MV-4-11 (cell line): ENCODE measurements around the gene NMRK2.
"Not testable (repeated sequence)": the region's sequence is repeated elsewhere in the genome, so short reads cannot be mapped to it uniquely, and the experiment has no call there.

Experiments
- DNase-seq: peaks from one replicate; lab custom pipeline; 2025; lab: John Stamatoyannopoulos, UW

NMRK2 gene

DNA sequence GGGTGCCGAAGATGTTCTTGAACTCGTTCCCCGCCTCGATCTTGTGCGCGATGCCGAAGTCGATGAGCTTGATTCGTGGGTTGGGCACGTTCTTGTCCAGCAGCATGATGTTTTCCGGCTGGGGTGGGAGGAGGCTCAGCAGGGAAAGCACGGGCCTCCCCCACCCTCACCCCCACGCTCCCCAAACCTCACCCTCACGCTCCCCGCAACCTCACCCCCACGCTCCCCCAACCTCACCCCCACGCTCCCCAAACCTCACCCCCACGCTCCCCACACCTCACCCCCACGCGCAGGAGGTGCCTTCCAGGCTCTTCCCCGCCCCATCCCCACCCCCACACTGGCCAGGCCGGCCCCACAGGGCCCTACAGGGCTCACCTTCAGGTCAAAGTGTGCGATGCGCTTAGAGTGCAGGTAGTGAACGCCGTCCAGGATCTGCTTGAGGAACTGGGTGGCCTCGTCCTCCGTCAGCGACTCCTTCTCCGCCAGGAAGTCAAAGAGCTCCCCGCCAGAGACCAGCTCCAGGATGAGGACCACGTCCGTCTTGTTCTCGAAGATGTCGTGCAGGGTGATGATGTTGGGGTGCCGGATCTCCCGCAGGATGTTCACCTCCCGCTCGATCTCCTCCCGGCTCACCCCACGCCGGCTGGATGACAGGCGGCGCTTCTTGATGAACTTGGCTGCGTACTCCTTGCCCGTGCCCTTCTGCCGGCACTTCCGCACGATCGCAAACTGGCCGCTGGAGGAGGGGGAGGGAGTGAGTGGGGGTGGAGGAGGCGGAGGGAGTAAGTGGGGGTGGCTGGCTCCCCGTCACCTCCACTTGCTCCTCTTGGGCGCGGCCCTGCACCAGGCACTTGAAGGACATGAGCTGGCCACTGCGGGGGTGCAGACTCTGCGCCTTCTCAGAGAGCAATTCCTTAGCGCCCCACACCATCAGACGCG is 31.7 kb downstream of the NMRK2 start:
- no peak for DNase-seq

DNA sequence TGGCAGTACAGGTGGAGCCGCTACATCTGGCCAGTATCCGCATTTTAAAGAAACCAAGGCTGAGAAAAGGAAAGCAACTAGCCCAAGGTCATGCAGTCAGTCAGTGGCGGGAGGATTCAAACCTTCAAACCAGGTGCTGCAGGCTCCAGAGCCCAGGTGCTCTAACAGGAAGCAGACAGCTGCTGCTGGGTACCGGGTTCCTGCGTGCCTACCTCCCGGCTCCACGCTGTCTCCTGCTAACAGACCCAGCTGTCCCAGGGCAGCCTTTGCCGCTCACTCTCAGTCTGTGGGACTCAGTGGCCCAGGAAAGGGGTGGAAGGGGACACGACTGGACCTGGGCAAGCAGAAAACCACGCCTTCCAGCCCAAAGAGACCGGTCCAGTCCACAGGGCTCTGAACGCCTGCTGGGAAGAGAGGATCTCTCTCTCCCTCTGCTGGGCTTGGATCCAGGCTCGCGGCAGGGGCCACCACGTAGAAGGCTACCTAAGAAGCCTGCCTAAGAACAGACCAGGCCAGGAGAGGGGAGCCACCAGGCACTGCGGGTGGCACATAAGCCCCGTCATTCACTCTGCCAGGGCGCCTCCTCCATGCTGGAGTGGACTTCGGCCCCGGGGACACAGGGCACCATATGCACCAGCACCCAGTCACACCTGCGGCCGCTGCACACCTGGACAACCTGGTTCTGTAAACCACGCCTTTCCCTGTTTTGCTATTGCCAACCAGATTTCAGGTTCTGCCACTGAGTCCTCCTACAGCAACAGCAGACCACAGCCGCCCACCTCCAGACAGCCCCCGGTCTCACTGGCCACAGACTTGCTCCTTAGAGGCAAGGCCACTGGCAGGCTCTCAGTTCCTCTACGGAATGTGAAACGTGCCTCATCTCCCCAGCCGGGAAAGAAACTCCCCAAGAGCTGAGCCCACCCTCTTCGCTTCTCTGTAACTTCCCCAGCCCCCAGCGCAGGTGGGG is 33.5 kb downstream of the NMRK2 start:
- no peak for DNase-seq

DNA sequence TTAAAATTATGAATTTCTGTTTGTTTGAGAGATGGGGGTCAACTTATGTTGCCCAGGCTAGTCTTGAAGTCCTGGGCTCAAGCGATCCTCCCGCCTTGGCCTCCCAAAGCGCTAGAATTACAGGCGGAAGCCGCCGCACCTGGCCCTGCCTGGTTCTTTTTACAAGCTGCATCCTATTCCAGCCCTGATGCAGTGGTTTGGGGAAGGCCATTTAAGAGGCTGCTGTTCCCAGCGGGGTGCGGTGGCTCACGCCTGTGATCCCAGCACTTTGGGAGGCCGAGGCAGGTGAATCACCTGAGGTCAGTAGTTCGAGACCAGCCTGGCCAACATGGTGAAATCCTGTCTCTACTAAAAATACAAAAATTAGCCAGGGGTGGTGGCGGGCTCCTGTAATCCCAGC is 35.1 kb downstream of the NMRK2 start:
- DNase-seq = not testable (repeated sequence)

DNA sequence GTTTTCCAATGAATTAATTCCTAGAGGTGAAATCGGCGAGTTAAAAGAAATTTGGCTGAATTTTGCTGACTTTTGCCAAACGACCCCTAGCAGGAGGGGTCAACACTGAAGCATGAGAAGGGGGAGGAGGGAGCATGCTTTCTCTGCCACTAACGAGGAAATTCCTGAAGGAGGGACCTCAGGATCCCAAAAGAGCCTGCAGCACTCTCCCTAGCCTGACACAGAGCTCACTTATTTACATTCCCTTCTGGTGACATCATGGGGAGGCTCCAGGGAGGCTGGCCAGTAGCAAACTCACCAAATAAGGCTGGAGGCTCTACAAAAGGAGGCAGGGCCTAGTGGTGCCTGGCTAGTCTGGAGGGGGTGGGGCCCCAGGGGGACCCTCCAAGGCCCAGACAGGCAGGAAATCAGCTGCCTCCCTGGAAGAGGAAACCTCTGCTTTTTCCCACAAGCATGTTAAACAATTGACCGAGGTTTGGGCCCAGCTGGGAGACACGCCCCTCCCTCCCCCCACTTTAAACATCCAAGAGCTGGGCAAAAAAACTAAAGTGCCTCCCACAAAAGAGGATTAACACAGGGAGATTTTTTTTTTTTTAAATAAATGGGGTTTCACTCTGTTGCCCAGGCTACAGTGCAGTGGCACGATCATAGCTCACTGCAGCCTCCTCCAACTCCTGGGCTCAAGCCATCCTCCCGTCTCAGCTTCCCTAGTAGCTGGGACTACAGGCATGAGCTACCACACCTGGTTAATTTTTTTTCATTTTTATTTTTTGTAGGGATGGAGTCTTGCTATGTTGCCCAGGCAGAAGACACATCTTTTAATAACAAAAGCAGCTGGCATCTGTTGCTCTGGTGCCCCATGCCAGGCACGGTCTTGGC is 35.9 kb downstream of the NMRK2 start:
- peak; percentile 26 for DNase-seq

DNA sequence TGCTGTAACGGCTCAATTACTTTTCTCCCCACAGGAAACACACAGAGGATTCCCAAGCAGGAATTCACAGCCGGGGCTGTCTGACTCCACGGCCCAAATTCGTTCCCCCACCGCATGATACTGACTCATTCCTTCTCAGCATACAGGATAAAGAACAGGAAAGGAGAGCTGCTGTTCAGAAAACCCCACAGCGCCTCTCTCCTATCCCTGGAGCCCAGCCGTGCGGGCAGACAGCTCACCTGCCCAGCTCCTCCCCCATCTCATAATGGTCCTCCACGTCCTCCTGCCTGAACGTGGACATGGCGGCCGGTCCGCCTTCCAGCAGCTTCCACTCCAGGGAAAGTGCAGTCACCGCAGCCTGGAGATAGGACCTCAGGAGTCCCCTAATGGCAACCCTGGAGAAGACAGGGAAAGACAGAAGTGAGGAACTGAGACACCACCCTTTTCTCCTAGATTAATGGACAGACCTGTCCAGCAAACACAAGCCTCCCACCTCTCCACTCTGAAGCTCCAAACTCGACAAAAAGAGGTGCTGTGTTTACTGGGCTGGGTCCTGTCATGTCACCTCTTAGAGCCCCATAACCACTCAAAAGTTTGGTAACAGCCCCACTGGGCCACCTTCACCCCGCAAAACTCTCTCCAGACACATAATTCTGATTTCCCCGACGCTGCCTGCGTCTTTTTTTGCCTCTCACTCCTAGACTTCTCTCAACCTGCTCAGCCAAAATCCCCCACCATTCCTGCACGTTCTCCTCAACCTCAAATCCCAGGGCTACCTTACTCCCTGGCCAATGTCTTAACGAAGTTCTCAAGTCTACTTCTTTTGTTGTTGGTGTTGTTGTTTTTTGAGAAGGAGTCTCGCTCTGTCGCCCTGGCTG is 36.8 kb downstream of the NMRK2 start:
- DNase-seq = no peak

DNA sequence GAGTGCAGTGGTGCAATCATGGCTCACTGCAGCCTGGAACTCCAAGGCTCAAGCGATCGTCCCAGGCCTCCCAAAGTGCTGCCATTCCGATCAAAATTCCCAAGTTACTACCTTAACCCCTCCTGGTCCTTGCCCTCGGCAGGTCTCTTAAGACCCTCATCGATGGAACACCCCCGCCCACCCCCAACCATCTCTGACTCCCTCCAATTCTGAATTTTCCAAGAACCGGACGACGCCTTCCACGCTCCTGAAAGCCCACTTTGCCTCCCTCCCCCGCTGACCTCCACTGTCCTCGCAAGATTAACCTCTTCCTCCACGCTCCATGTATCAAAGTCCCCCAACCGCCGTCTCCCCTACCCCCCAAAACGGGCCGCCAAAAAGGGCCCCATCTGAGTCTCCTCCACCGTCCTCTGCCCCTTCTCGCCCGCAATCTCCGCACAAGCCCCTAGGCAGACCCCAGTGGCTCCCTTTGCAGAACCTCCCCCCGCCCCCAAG is 37.5 kb downstream of the NMRK2 start:
- DNase-seq = no peak

DNA sequence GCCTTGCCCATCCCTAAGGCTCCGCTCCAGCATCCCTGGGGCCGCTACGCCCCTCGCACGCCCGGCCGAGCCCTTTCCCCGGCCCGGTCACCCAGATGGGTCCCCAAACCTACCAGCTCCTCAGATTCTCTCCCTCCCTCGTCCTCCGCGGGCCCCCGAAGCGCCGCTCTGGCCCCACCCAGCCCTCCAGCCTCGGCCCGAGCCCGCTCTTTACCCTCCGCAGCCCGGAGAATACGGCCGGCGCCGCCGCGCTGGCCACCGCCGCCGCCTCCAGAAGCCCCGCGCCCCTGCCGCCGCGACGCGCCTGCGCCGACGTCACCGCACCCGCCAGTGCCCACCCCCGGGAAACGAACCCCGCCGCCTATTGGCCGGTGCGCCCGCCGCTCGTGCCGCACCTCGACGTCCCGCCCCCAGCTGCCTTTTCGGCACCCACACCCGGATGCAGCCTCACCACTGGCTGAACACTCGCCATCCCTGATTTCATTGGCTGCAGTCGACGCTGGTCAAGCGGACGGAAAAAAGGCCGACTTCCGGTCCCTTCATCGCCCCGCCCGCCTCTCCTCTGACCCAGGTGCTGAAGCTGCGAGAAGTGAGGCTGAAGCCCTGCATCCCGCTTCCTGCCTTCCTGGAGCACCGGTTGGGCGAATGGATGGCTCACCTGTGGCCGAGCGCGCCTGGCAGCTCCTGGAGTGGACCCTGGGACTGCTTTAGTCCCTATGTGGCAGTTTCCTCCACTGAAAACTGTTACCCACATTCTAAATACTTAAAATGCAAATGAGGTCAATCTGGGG is 38.1 kb downstream of the NMRK2 start, which contains the start of gene DAPK3:
TSS of gene DAPK3 (minus strand) at position 292 of the 791 bp plus-strand sequence. CDS start 1,364 bp downstream, outside the sequence.
- peak; percentile 98 for DNase-seq

DNA sequence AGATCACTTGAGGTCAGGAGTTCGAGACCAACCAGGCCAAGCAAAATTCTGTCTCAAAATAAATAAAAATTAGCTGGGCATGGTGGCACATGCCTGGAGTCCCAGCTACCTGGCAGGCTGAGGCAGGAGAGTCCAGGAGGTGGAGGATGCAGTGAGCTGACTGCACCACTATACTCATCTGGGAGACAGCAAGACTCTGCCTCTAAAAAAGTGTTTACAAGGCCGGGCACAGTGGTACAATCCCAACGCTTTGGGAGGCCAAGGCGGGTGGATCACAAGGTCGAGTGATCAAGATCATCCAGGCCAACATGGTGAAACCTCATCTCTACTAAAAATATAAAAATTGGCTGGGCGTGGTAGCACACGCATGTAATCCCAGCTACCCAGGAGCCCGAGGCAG is 42.3 kb downstream of the NMRK2 start:
- DNase-seq = no peak

DNA sequence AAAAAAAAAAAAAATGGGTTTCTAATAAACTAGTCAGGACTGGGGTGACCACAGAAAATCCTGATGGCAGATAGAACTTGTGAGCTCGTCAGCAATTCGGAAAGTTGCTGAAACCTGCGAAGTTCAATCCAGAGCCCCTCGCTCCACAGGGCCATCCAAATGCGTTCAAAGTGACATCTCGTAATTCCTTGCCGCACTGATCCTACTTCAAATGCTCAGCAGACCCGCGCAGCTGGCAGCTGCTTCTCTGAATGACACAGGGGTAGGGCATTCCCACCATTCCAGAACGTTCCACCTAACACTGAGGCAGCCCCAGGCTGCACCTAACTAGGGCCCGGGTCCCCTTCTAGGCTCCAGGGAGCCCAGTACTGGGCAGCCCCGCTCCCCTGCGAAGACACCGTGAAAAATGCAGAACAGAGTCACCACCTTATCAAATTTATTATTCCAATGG is 42.8 kb downstream of the NMRK2 start:
- no peak for DNase-seq

DNA sequence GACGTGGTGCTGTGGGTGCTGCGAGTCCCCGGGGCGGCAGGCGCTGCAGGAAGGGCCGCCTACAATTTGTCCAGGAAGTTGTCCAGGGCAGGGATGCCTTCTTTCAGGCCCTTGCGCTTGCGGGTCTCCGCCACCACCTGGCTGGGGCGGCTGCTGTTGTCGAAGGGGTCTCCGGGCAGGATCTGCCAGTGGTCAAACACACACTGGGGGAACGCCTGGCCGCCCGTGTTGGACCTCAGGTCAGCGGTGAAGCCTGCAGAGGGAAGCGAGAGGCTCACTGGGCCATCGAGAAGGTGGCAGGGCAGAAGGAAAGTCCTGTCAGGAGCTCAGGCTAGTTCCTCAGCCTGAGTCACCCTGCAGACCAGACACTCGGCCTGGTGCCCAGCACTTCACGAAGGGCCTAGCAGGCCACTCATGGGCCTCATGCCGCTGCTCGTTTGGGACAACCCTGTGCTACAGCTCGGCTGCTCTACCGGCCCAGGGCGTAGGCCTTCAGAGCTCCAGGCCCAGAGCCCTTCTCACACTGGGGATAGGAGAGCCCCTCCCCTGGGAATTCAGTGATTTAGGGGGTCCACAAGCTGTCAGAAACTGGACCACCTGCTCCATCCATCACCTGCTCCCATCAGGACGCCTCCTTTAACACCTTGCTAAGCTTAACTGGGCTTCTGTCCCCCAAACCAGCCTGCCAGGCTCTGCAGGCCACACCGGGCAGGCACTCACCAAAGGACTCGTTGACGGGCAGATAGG is 43.8 kb downstream of the NMRK2 start:
- DNase-seq = no peak

DNA sequence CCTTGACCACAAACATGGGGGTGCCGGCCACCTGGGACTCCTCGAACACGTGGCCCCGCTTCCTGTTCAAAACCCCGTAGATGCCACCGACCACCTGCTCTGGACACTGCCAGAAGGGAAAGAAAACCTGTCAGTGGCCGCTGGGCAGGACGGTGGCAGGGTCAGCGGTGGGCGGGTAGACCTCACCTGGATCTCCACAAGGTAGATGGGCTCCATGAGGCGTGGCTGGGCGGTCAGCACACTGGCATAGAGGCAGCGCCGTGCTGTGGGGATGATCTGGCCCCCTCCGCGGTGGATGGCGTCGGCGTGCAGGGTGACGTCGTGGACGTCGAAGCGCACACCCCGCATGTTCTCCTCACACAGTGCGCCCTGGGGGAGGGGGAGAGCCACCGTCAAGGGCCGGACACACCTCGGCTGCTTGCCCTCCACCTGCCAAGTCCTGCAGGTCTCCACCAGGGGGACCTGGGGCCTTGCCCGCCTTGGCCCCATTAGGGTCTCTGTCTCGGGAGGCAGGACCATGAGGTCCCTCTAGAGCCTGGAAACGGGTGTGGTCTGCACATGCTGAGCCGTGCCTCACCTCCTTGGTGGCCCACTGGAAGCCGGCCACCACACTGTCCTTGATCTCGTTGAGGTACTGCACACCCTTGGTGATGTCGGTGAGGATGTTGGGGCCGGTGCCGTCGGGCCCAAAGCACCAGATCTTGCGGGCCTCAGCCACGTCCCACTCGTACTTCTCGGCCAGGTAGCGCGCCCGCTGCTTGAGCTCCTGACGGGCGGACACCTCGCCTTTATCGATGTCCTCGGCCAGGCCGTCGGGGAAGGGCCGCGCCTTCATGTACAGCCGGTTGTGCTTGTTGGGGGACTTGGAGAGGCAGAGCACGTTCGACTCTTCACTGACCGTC is 44.6 kb downstream of the NMRK2 start:
- no peak for DNase-seq

DNA sequence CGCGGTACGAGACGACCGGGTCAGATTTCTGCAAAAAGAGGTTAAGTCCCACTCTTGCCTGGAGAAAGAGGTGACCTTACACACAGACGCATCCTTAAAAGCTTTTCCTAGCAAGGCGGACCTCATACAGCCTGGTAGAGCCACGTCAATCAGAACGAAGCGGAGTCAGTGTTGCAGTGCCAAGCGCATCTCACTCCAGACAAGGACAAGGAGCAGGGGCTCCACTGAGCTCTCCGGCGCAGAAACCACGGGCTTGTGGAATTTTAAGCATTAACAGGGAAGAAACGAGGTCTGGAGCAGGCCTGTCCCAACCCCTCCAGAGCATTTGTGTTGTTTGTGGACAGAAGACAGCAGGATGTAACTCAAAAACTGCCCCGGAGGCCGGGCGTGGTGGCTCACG is 45.3 kb downstream of the NMRK2 start:
- DNase-seq = no peak

DNA sequence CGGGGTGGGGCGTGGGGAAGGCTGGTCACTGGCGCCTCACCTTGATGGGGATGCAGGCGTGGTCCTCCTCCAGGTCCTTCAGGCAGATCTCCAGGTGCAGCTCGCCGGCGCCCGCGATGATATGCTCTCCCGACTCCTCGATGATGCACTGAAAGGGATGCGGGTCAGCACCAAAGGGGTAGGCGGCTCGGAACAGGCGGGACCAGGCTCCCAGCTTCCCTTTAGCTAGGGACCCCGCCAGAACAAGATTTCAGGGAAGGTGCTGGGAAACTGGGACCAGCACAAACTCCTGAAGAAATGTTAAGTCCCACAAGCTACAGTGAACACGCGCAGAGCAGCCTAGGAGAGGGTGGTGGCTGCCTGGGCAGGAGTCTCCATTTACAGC is 46.4 kb downstream of the NMRK2 start:
- no peak for DNase-seq

DNA sequence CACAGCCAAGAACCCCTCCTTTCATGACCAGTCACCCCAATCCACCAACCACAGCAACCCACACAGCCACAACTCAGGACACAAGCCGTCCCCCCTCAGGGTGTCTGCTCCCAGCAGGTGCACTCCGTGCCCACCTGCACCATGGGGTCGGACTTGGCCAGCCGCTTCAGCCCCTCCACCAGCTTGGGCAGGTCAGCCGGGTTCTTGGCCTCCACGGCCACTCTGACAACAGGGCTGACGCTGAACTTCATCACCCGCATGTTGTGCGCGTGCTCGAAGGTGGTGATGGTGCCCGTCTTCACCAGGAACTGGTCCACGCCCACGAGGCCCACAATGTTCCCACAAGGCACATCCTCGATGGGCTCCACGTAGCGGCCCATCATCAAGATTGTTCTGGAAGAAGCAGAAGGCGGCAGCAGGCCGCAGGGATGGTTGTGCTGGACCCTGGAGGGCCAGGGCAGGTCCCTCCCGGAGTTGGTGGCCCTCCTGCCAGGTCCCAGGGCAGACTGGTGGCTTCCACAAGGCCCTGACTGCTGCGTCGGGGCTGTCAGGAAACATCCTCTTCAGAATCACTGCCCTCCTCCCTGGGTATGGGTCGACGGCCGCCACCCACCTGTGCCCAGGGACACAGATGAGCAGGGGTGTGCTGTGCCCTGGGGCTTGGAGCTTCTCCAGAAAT is 46.9 kb downstream of the NMRK2 start:
- no peak for DNase-seq

DNA sequence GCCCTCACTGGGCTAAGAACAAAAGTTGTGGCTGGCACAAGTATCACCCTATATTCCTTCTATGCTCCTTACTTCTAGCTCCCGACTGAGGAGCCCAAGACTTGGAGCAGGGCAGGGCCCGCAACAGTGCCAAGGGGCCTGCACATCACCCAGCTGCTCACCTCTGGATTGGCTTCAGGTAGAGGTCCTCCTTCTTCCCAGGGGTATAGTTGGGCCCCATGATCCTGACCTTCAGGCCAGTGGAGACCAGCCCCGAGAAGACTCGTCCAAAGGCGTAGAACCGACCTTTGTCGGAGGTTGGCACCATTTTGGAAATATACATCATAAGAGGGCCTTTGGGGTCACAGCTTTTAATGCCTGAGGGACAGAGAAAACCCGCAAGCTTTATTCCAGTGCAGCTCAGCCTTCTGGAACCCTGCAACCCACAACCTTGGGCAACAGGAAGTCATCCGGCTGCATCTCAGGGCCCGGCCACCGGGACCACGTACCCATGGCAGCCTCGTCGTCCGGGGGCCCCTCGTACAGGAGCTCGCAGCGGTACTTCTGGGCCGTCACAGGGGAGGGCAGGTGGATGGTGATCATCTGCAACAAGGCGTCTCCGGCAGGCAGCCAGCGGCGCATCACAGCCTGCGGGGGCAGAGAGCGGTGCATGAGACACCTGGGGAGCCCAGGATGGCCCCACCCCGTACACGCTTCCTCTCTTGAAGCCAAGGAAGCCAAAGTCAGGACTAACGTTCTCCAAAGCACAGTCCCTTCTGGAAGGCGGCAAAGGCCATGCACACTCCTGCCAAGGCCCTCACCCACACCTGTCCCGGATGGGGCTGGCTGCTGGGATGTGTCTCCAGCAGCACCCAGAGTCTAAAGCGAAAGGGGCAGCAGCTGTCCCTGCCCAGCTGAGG is 47.7 kb downstream of the NMRK2 start:
- DNase-seq = no peak

DNA sequence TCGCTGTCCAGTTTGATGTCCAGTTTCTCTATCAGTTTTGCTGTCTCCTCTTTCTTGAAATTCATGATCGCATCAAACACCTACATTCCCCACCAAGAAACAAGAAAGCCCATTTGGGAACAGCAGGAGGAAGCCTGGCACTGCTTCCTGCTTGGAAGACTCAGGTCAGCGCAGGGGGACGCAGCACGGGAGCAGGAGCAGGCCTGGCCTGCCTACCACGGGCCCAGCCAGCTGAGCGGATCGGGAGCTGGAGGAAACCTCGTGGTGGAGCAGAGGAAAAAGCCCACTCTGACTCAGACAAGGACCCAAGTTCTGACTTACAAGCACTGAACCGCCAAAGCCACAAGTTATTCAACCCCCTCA is 48.5 kb downstream of the NMRK2 start:
- DNase-seq = no peak
